ENCODE data around the gene AIG1.

DNA sequence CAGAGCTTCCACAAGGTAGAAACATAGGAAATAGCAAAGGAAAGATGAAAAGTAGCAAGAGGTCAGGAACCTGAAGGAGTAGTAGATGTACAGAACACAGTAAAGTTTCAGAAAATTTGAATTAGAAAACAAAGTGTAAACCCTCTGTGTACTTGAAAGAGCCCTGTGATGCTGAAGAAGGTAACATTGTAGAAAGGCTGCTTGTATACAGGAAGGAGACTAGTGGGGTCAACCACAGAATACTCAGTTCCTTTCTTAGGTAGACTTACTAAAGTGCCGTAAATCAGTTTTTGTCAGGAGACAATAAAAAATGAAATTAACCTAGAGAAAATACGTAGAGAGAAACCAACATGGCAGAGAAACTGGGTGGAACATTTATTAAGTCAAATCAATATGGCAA, 149.7 kb downstream of the AIG1 start:
- TF ChIP-seq, protein P1, sequence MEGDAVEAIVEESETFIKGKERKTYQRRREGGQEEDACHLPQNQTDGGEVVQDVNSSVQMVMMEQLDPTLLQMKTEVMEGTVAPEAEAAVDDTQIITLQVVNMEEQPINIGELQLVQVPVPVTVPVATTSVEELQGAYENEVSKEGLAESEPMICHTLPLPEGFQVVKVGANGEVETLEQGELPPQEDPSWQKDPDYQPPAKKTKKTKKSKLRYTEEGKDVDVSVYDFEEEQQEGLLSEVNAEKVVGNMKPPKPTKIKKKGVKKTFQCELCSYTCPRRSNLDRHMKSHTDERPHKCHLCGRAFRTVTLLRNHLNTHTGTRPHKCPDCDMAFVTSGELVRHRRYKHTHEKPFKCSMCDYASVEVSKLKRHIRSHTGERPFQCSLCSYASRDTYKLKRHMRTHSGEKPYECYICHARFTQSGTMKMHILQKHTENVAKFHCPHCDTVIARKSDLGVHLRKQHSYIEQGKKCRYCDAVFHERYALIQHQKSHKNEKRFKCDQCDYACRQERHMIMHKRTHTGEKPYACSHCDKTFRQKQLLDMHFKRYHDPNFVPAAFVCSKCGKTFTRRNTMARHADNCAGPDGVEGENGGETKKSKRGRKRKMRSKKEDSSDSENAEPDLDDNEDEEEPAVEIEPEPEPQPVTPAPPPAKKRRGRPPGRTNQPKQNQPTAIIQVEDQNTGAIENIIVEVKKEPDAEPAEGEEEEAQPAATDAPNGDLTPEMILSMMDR (IDR thresholded peaks at IDR 0.05), result no peak
- TF ChIP-seq EZH2 (IDR thresholded peaks at IDR 0.05), result no peak
